K562 (cell line): Measurements from ENCODE around the gene OPA3. TPM values are rescaled to one million over a fixed set of nuclear protein-coding genes. Genes with fewer than 3 reads are reported as not detected.
A peak's percentile ranks its signal among the peaks of the same experiment; 100 is the strongest.

Source experiments
- BCLAF1 ChIP-seq, 2 experiments: fragments of 450-650 bp in 1 of 2; IDR thresholded peaks; 2 replicates each; pipeline ENCODE4 v1.6.1; 2011 to 2017; ENCODE audit warnings: low read depth in 2 of 2, antibody characterized with exemption in 1 of 2, borderline replicate concordance in 1 of 2, low read length in 1 of 2, mild to moderate bottlenecking in 1 of 2, mixed read lengths in 1 of 2; ENCODE audit not compliant: control insufficient read depth in 1 of 2
- CTCFL ChIP-seq: IDR thresholded peaks from 2 replicates; pipeline ENCODE4 v1.6.1; 2011; ENCODE audit warnings: borderline replicate concordance, low read depth, mild to moderate bottlenecking, moderate library complexity, low read length; ENCODE audit not compliant: insufficient read depth, poor library complexity, severe bottlenecking
- DDX20 ChIP-seq: fragments of 450-650 bp; IDR thresholded peaks from 2 replicates; pipeline ENCODE4 v1.6.1; 2016; ENCODE audit warnings: missing genetic modification characterization, low read depth, mild to moderate bottlenecking, missing compliant biosample characterization, moderate library complexity
- DIDO1 ChIP-seq: fragments of 450-650 bp; IDR thresholded peaks from 2 replicates; pipeline ENCODE4 v1.6.1; 2016; ENCODE audit warnings: low read depth, missing biosample characterization, missing genetic modification characterization
- E2F1 ChIP-seq: sonication (generic); formaldehyde crosslinking; IDR thresholded peaks from 2 replicates; pipeline ENCODE4 v1.8.1; 2023; ENCODE audit warnings: mild to moderate bottlenecking, missing genetic modification reagents, moderate library complexity
- GATAD2A ChIP-seq: fragments of 450-650 bp; IDR thresholded peaks from 2 replicates; pipeline ENCODE4 v1.6.1; 2017
- HIVEP1 ChIP-seq: fragments of 250-450 bp; sonication (Bioruptor Pico); IDR thresholded peaks from 2 replicates; pipeline ENCODE4 v1.4.0; 2020; ENCODE audit warnings: mild to moderate bottlenecking
- MAFK ChIP-seq: IDR thresholded peaks from 2 replicates; pipeline ENCODE4 v1.6.1; 2011; ENCODE audit warnings: low read length, improper control_type of control experiment
- NFXL1 ChIP-seq: fragments of 450-650 bp; formaldehyde crosslinking; IDR thresholded peaks from 2 replicates; pipeline ENCODE4 v1.4.0; 2021; ENCODE audit warnings: mild to moderate bottlenecking
- NR0B1 ChIP-seq: fragments of 450-650 bp; IDR thresholded peaks from one replicate; pipeline ENCODE4 v1.6.1; 2018; ENCODE audit warnings: mild to moderate bottlenecking, moderate library complexity; ENCODE audit not compliant: partially characterized antibody
- NRF1 ChIP-seq, 2 experiments: fragments of 450-650 bp; IDR thresholded peaks in 1 of 2; conservative IDR thresholded peaks in 1 of 2; 2 replicates each; pipeline ENCODE4 v1.6.1; 2014; ENCODE audit warnings: mild to moderate bottlenecking in 2 of 2
- POLR2AphosphoS5 ChIP-seq: IDR thresholded peaks from 2 replicates; pipeline ENCODE4 v1.6.1; 2011; ENCODE audit warnings: mild to moderate bottlenecking, low read depth, low read length, moderate library complexity; ENCODE audit not compliant: control insufficient read depth, insufficient read depth
- TGIF2 ChIP-seq: sonication (generic); formaldehyde crosslinking; IDR thresholded peaks from 2 replicates; pipeline ENCODE4 v1.8.1; 2022; ENCODE audit warnings: mild to moderate bottlenecking, missing genetic modification reagents, moderate library complexity
- ZBTB17 ChIP-seq: fragments of 450-650 bp; formaldehyde crosslinking; IDR thresholded peaks from 2 replicates; pipeline ENCODE4 v1.4.0; 2020; ENCODE audit warnings: mild to moderate bottlenecking
- ZBTB2 ChIP-seq: fragments of 450-650 bp; IDR thresholded peaks from 2 replicates; pipeline ENCODE4 v1.6.1; 2016; ENCODE audit warnings: antibody characterized with exemption
- ZKSCAN1 ChIP-seq: fragments of 150-350 bp; IDR thresholded peaks from 2 replicates; pipeline ENCODE4 v1.6.1; 2016; ENCODE audit warnings: low read depth, low read length
- ZNF224 ChIP-seq: sonication (generic); formaldehyde crosslinking; IDR thresholded peaks from 2 replicates; pipeline ENCODE4 v1.8.0; 2022; ENCODE audit warnings: mild to moderate bottlenecking, missing genetic modification reagents
- ZNF583 ChIP-seq: fragments of 250-450 bp; sonication (Bioruptor Pico); IDR thresholded peaks from 2 replicates; pipeline ENCODE4 v1.4.0; 2020
- polyA plus RNA-seq, 8 experiments: library from polyadenylated mRNA; depleted of rRNA in 4 of 8; stranded (reverse) in 5 of 8; unstranded in 3 of 8; fragments of >200 nt; fragmentation: Nextera tagmentation in 2 of 8; fragmentation: Illumina TruSeq in 1 of 8; extraction: Ambion mirVana in 2 of 8; extraction: Trizol in 1 of 8; gene quantifications; 2 replicates each; pipeline versions ENCODE4 v1.2.1 to v1.2.3, GENCODE V29; 2011 to 2014; ENCODE audit warnings: inconsistent platforms in 1 of 8, missing spikeins in 1 of 8
- total RNA-seq, 7 experiments: library from RNA; depleted of rRNA in 6 of 7; stranded (reverse); fragments of >200 nt in 6 of 7; fragmentation: Illumina TruSeq in 2 of 7; extraction: Trizol in 2 of 7; gene quantifications; 2 replicates each; pipeline versions ENCODE4 v1.2.1 to v1.2.3, GENCODE V29; 2011 to 2021; ENCODE audit warnings: low replicate concordance in 1 of 7

Gene OPA3
- total and polyA plus RNA-seq, 9 of the 15 experiments (the other 6 are each of a cell fraction or from before 2014, with no cell fraction given): 1.4 to 18.8 (median 9.0) TPM

GRCh38 chr19:45523642-45524256 lies 60.9 kb downstream of the OPA3 start (continued):
- TF ChIP-seq NR0B1: no peak
- TF ChIP-seq TGIF2 (CRISPR knock-in tag): no peak
- no peak for TF ChIP-seq DDX20 (tag)
- TF ChIP-seq NFXL1: no peak
- TF ChIP-seq ZKSCAN1: no peak
- no peak for TF ChIP-seq NRF1 (conservative IDR thresholded peaks at IDR 0.05 in 1 of 2, IDR thresholded peaks at IDR 0.05 in 1 of 2)
- TF ChIP-seq GATAD2A: no peak
- no peak; the same call in 1 of the 2 replicates for TF ChIP-seq POLR2AphosphoS5
- TF ChIP-seq ZBTB2: no peak
- TF ChIP-seq HIVEP1 (CRISPR knock-in tag): no peak
- peak; percentile 59 for TF ChIP-seq CTCFL
- no peak for TF ChIP-seq E2F1 (CRISPR knock-in tag)
- no peak for TF ChIP-seq DIDO1 (tag)
- TF ChIP-seq MAFK: no peak
- no peak for TF ChIP-seq ZNF224 (CRISPR knock-in tag)
- no peak for TF ChIP-seq ZBTB17 (CRISPR knock-in tag)
- no peak for TF ChIP-seq ZNF583
- TF ChIP-seq BCLAF1 (IDR thresholded peaks at IDR 0.05; ENCODE audit: borderline replicate concordance in 1 of 2, control insufficient read depth in 1 of 2, low read depth in 2 of 2, low read length in 1 of 2): 0 out of 4 replicates have a peak, but pooled peaks of 1 of the 2 experiments have one; percentile 42
